Naive thymus-derived CD8-positive, alpha-beta T cell (primary cell): Measurements from ENCODE around the gene GLIS2. TPM values are rescaled to one million over a fixed set of nuclear protein-coding genes. Genes with fewer than 3 reads are reported as not detected.
A peak's percentile ranks its signal among the peaks of the same experiment; 100 is the strongest.

Experiments used
- ATAC-seq, 2 donors: fragments of 150-1000 bp; cut with Tn5 transposase in 1 of 2; sonication (Bioruptor Pico), chemical (Tn5 transposase) in 1 of 2; 1 replicate in 1 of 2; 2 replicates in 1 of 2; pipeline ENCODE4 v1.10.0; 2021; ENCODE audit warnings: mild to moderate bottlenecking in 2 of 2, moderate library complexity in 2 of 2
- POLR2A ChIA-PET: fragments of 350-600 bp; sonication (Branson Sonifier 250); formaldehyde crosslinking; loops from one replicate; lab custom pipeline; 2021; ENCODE audit warnings: antibody characterized with exemption; lab: Charles Lee
- DNase-seq, 10 donors: peaks; one replicate each; pipeline versions ENCODE4 v3.0.0 to v3.0.0-alpha.2; 2020 to 2022
- H3K27ac Mint-ChIP-seq, 10 donors: one replicate each; pipeline ENCODE4 v1.8.0; 2020 to 2022; ENCODE audit warnings: mild to moderate bottlenecking in 10 of 10, mixed read lengths in 10 of 10, moderate library complexity in 4 of 10, inconsistent platforms in 1 of 10
- H3K27me3 Mint-ChIP-seq, 5 donors: one replicate each; pipeline ENCODE4 v1.8.0; 2021 to 2022; ENCODE audit warnings: mixed read lengths in 5 of 5
- H3K36me3 Mint-ChIP-seq, 3 donors: one replicate each; pipeline ENCODE4 v1.8.0; 2020 to 2022; ENCODE audit warnings: mixed read lengths in 3 of 3, mild to moderate bottlenecking in 2 of 3, inconsistent platforms in 1 of 3
- H3K4me1 Mint-ChIP-seq, 4 donors: one replicate each; pipeline ENCODE4 v1.8.0; 2021 to 2022; ENCODE audit warnings: mixed read lengths in 4 of 4
- H3K4me3 Mint-ChIP-seq, 10 donors: one replicate each; pipeline ENCODE4 v1.8.0; 2020 to 2022; ENCODE audit warnings: mild to moderate bottlenecking in 10 of 10, mixed read lengths in 10 of 10, moderate library complexity in 6 of 10, inconsistent platforms in 1 of 10
- H3K9me3 Mint-ChIP-seq, 9 donors: one replicate each; pipeline ENCODE4 v1.8.0; 2020 to 2022; ENCODE audit warnings: mixed read lengths in 9 of 9, mild to moderate bottlenecking in 3 of 9, inconsistent platforms in 1 of 9, moderate library complexity in 1 of 9
- polyA plus RNA-seq, 3 donors: library from polyadenylated mRNA; unstranded; fragments of 300-500 nt; fragmentation: Illumina TruSeq; gene quantifications; one replicate each; pipeline ENCODE4 v1.2.3, GENCODE V29; 2021
- total RNA-seq, 8 experiments: library from RNA in 2 of 8; stranded (reverse) in 2 of 8; gene quantifications; one replicate each; pipeline ENCODE4 v1.2.3 and lab custom pipeline; 2021 to 2026

Gene GLIS2
- total and polyA plus RNA-seq, 5 experiments from 2014 or later, result 0.10 TPM; not detected in 4

- DNase-seq (no peak), ATAC-seq (no peak)
- POLR2A ChIA-PET, result interaction anchor here (0.7 to 1.5 kb wide), 2 partner anchors 11 to 485 kb away, joined by 5 to 9 read pairs; partner anchors contain the start of gene TFAP4
- H3K4me1 Mint-ChIP-seq, result peaks cover 6 to 16% (median 9%) of the 10 kb centered on the region in 4 donors
- peaks cover 11 to 21% (median 17%) of the 10 kb centered on the region in 5 donors for H3K27me3 Mint-ChIP-seq
- no peaks in the 10 kb centered on the region for H3K9me3 Mint-ChIP-seq
- H3K27ac Mint-ChIP-seq, result peak overlapping the region in 1 of 10 donors; percentile 53
- H3K36me3 Mint-ChIP-seq, result no peaks in the 10 kb centered on the region
- no peak overlapping the region for H3K4me3 Mint-ChIP-seq
These were observed 32.4 kb upstream of the GLIS2 start for GRCh38 chr16:4283441-4283840.

- ATAC-seq (no peak), DNase-seq (no peak)
- H3K4me3 Mint-ChIP-seq, result no peak overlapping the region
- H3K4me1 Mint-ChIP-seq, result peaks cover 8 to 18% (median 11%) of the 10 kb centered on the region in 4 donors
- peaks cover 11 to 21% (median 17%) of the 10 kb centered on the region in 5 donors for H3K27me3 Mint-ChIP-seq
- no peaks in the 10 kb centered on the region for H3K9me3 Mint-ChIP-seq
- H3K36me3 Mint-ChIP-seq, result no peaks in the 10 kb centered on the region
- peak overlapping the region in 1 of 10 donors; percentile 53 for H3K27ac Mint-ChIP-seq
- POLR2A ChIA-PET, result interaction anchor here (0.6 to 1.5 kb wide), 3 partner anchors 12 to 84 kb away, joined by 3 to 9 read pairs (median 3); partner anchors contain the start of gene TFAP4
These were observed 31.9 kb upstream of the GLIS2 start for GRCh38 chr16:4283939-4284338.

GRCh38 chr16:4285167-4285566, 30.7 kb upstream of the GLIS2 start:
- peaks cover 8 to 18% (median 11%) of the 10 kb centered on the region in 4 donors for H3K4me1 Mint-ChIP-seq
- ATAC-seq (no peak), DNase-seq (no peak)
- no peak overlapping the region for H3K4me3 Mint-ChIP-seq
- peak overlapping the region in 1 of 10 donors; percentile 41 for H3K27ac Mint-ChIP-seq
- no peaks in the 10 kb centered on the region for H3K9me3 Mint-ChIP-seq
- H3K27me3 Mint-ChIP-seq, result peaks cover 11 to 21% (median 17%) of the 10 kb centered on the region in 5 donors
- POLR2A ChIA-PET, result no interaction called here
- H3K36me3 Mint-ChIP-seq, result no peaks in the 10 kb centered on the region

DNA sequence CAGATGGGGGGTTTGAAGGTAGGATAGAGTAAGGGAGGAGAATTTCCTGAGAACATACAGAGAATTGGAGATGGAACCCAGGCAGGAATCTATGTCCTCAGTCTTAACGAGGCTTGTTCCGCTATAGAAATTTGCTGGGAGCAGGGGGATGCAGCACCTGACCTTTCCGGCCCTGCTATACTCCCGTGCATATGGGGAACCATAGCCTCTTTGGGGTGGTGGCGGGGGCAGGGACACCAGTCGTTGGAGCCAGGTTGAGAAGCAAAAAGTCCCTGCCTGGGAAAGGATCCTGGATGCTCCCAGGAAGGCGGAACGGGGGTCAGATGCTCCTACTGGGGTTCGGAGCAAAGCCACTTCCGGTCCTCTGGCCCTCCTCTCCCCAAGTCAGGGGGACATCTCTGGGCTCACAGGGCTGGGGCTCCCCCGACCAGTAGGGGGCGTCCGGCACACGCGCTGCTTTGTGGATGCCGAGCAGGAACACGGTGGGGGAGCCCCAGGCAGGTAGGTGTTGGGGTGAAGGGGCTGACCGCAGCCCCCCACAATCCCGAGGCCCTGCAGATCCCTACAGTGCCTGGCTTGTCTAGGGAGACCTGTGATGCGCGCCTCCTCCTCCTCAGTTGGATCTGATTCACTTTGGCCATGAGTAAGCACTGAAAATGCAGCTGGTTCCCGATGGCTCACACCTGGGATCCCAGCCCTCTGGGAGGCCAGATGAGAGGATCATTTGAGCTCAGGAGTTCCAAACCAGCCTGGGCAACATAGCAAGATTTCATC, 27.5 kb upstream of the GLIS2 start:
- Mint-ChIP-seq H3K27ac (peak overlapping the region in 2 of 10 donors; percentile 34 to 53), H3K9me3 (no peaks in the 10 kb centered on the region), H3K27me3 (peaks cover 11 to 28% (median 14%) of the 10 kb centered on the region in 5 donors), H3K36me3 (no peaks in the 10 kb centered on the region), H3K4me3 (peak overlapping the region in 1 of 10 donors; percentile 8), H3K4me1 (peaks cover 9 to 20% (median 11%) of the 10 kb centered on the region in 4 donors)
- ATAC-seq, result peak; percentile 99
- POLR2A ChIA-PET, result interaction anchor here (1.2 to 2.4 kb wide), 3 partner anchors 15 to 40 kb away, joined by 4 to 9 read pairs (median 4); partner anchors contain the start of gene TFAP4
- DNase-seq, result peak; percentile 67 to 92 (median 81)

DNA sequence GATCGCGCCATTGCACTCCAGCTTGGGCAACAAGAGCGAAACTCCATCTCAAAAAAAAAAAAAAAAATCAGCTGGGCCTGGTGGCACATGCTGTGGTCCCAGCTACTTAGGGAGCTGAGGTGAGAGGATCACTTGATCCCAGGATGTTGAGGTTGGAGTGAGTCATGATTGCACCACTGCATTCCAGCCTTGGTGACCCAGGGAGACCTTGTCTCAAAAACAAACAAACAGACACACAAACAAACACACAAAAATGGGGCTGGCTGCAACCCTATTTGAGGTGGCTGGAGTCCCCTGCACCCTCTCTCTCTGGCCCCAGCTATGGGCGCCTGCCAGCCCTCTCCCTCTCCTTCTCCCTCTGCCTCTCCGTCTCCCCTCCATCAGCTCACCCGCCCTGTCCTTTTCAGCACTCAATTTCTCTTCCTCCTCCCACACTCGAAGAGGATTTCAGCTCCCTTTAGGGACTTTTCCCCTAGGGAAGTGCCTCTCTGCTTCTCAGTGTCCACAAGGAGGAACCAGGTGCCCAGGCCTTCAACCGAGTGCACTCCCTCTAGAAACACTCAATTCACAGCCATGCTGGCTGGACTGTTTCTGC, 25.5 kb upstream of the GLIS2 start:
- POLR2A ChIA-PET, result interaction anchor here (1.0 to 2.4 kb wide), 2 partner anchors 17 to 27 kb away, joined by 3 to 9 read pairs; partner anchors contain the start of gene TFAP4
- ATAC-seq (no peak), DNase-seq (no peak)
- no peaks in the 10 kb centered on the region for H3K9me3 Mint-ChIP-seq
- no peaks in the 10 kb centered on the region for H3K36me3 Mint-ChIP-seq
- H3K4me3 Mint-ChIP-seq, result no peak overlapping the region
- H3K27me3 Mint-ChIP-seq, result peaks cover 0 to 9% (median 5%) of the 10 kb centered on the region in 5 donors
- peaks cover 7 to 21% (median 10%) of the 10 kb centered on the region in 4 donors for H3K4me1 Mint-ChIP-seq
- peak overlapping the region in 1 of 10 donors; percentile 40 for H3K27ac Mint-ChIP-seq

DNA sequence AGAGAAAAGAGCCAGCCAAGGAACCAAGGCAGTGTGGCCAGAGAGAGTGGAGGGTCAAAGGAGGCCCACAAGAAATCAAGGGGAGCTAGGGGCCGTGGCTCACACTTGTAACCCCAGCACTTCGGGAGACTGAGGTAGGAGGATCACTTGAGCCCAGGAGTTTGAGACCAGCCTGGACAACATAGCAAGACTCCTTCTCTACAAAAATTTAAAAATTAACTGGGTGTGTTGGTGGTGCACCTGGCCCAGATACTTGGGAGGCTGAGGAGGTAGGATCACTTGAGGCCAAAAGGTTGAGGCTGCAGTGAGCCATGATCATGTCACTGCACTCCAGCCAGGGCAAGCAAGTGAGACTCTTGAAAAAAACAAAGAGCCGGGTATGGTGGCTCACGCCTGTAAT, 24.2 kb upstream of the GLIS2 start:
- H3K9me3 Mint-ChIP-seq, result no peaks in the 10 kb centered on the region
- H3K4me1 Mint-ChIP-seq, result peaks cover 7 to 21% (median 10%) of the 10 kb centered on the region in 4 donors
- DNase-seq (no peak), ATAC-seq (no peak)
- H3K36me3 Mint-ChIP-seq, result no peaks in the 10 kb centered on the region
- H3K27me3 Mint-ChIP-seq, result peaks cover 0 to 9% (median 2%) of the 10 kb centered on the region in 5 donors
- POLR2A ChIA-PET, result no interaction called here
- no peak overlapping the region for H3K4me3 Mint-ChIP-seq
- H3K27ac Mint-ChIP-seq, result no peak overlapping the region

DNA sequence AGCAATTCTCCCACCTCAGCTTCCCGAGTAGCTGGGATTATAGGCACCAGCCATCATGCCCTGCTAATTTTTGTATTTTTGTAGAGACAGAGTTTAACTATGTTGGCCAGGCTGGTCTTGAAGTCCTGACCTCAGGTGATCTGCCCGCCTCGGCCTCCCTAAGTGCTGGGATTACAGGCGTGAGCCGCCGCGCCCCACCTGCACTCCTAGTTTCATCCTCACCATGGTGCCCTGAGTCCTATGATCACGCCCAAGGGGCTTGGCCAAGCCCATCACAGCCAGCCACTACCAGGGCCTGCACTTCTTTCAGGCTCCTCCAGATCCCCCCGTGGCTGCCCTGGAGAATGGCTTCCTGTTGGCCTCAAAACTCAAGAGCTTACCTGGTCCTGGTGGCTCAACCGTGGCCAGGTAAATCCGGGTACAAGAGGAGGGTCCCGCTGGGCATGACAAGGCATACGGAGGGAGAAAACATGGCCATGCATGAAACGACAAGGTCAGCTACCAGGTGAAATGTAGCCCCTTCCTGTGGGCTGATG, 22.6 kb upstream of the GLIS2 start:
- Mint-ChIP-seq H3K27me3 (peaks cover 0 to 9% (median 0%) of the 10 kb centered on the region in 5 donors), H3K9me3 (no peaks in the 10 kb centered on the region), H3K4me3 (no peak overlapping the region), H3K36me3 (no peaks in the 10 kb centered on the region), H3K27ac (peak overlapping the region in 3 of 10 donors; percentile 6 to 52 (median 34)), H3K4me1 (peaks cover 5 to 14% (median 6%) of the 10 kb centered on the region in 4 donors)
- DNase-seq (no peak), ATAC-seq (no peak)
- POLR2A ChIA-PET, result interaction anchor here (1.5 kb wide), 1 partner anchor 13 kb away, joined by 4 read pairs; no protein-coding TSS in a partner anchor

DNA sequence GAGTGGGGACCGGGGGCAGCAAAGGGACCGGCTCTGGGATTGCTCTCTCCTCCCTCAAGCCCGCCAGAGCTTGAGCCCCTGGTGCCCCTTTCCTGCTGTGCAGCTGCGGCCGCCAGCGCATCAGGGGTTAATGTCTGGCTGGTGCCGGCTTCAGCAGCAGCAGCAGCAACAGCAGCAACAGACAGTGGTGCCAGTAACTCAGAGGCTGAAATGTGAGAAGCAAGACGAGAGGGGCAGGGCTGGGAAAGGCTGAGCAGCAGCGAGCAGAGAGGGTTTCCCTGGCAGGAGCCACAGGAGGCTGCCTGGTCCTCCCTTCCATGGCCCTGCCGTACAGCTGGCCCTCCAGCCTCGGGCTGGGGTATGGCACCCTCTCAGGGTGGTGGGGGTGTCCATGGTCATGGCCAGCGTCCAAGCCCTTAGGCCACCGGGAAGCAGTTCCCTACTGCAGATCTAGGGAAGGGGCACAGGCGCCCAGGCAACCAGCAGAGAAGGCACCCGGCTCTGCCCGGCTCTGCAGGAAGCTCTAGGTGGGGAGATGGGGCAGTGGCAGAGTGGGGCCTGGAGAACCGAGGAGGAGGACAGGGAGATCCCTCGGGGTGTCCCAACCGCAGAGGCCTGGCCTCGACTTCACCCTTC, 21.9 kb upstream of the GLIS2 start:
- Mint-ChIP-seq H3K4me1 (peaks cover 0 to 12% (median 4%) of the 10 kb centered on the region in 4 donors), H3K27ac (peak overlapping the region in 3 of 10 donors; percentile 6 to 28 (median 15)), H3K9me3 (no peaks in the 10 kb centered on the region), H3K4me3 (peak overlapping the region in 1 of 10 donors; percentile 14), H3K36me3 (no peaks in the 10 kb centered on the region), H3K27me3 (peaks cover 0 to 9% (median 0%) of the 10 kb centered on the region in 5 donors)
- DNase-seq (no peak), ATAC-seq (no peak)
- POLR2A ChIA-PET, result interaction anchor here (1.5 kb wide), 1 partner anchor 12 kb away, joined by 4 read pairs; no protein-coding TSS in a partner anchor

DNA sequence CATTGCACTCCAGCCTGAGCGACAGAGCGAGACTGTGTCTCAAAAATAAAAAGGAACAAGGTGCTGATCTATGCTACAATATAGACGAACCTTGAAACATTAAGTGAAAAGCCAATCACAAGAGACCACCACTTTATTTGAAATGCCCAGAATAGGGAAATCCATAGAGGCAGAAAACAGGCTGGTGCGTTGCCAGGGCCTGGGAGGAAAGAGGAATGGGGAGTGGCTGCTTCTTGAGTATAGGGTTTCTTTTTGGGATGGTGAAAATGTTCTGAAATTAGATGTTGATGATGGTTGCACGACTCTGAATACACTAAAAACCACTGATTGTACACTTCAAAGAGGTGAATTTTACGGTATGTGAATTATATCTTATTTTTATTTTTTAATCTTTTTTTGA, 20.3 kb upstream of the GLIS2 start:
- Mint-ChIP-seq H3K27me3 (peaks cover 0 to 6% (median 0%) of the 10 kb centered on the region in 5 donors), H3K4me1 (peaks cover 3 to 19% (median 8%) of the 10 kb centered on the region in 4 donors), H3K36me3 (peaks cover 0 to 4% (median 0%) of the 10 kb centered on the region in 3 donors), H3K4me3 (no peak overlapping the region), H3K9me3 (no peaks in the 10 kb centered on the region), H3K27ac (peak overlapping the region in 2 of 10 donors; percentile 31 to 33)
- ATAC-seq (no peak), DNase-seq (no peak)
- POLR2A ChIA-PET, result interaction anchor here (1.1 kb wide), 1 partner anchor 14 kb away, joined by 4 read pairs; no protein-coding TSS in a partner anchor

- POLR2A ChIA-PET, result interaction anchor here (0.5 to 2.3 kb wide), 3 partner anchors 9 to 25 kb away, joined by 4 to 6 read pairs (median 5); partner anchors contain the start of gene TFAP4
- Mint-ChIP-seq H3K9me3 (no peaks in the 10 kb centered on the region), H3K4me3 (no peak overlapping the region), H3K27ac (no peak overlapping the region), H3K27me3 (peaks cover 0 to 3% (median 0%) of the 10 kb centered on the region in 5 donors), H3K36me3 (peaks cover 0 to 9% (median 3%) of the 10 kb centered on the region in 3 donors), H3K4me1 (peaks cover 3 to 19% (median 8%) of the 10 kb centered on the region in 4 donors)
- ATAC-seq (no peak), DNase-seq (no peak)
These were observed 18.4 kb upstream of the GLIS2 start for GRCh38 chr16:4297480-4297879.

- H3K27ac Mint-ChIP-seq, result peak overlapping the region in 1 of 10 donors; percentile 37
- DNase-seq, result no peak
- no peak overlapping the region for H3K4me3 Mint-ChIP-seq
- POLR2A ChIA-PET, result interaction anchor here (2.3 kb wide), 1 partner anchor 7 kb away, joined by 5 read pairs; no protein-coding TSS in a partner anchor
- no peaks in the 10 kb centered on the region for H3K9me3 Mint-ChIP-seq
- no peaks in the 10 kb centered on the region for H3K27me3 Mint-ChIP-seq
- H3K4me1 Mint-ChIP-seq, result peaks cover 3 to 12% (median 7%) of the 10 kb centered on the region in 4 donors
- no peak for ATAC-seq
- peaks cover 0 to 9% (median 3%) of the 10 kb centered on the region in 3 donors for H3K36me3 Mint-ChIP-seq
These were observed 16.9 kb upstream of the GLIS2 start for GRCh38 chr16:4298761-4299522.
